Activated CD8-positive, alpha-beta memory T cell treated with anti-CD3 and anti-CD28 coated beads, Interleukin-2, amount 10 ng/mL, durations not matched to agents 7 days and 5 days (primary cell): ENCODE results near the gene TTC3. TPM values are rescaled to one million over a fixed set of nuclear protein-coding genes. Genes with fewer than 3 reads are reported as not detected.

Source experiments
- ATAC-seq: fragments of 150-1000 bp; cut with Tn5 transposase; one replicate; pipeline ENCODE4 v1.10.0; 2021; ENCODE audit warnings: moderate library complexity
- CTCF ChIA-PET: fragments of 350-600 bp; sonication (Branson Sonifier 250); formaldehyde crosslinking; loops from one replicate; lab custom pipeline; 2021; ENCODE audit warnings: antibody characterized with exemption; lab: Charles Lee
- DNase-seq: peaks from one replicate; pipeline ENCODE4 v3.0.0-alpha.2; 2020
- H3K27ac Mint-ChIP-seq: one replicate; pipeline ENCODE4 v1.8.0; 2021; ENCODE audit warnings: mild to moderate bottlenecking, mixed read lengths
- H3K27me3 Mint-ChIP-seq: one replicate; pipeline ENCODE4 v1.8.0; 2021; ENCODE audit warnings: mixed read lengths
- H3K36me3 Mint-ChIP-seq: one replicate; pipeline ENCODE4 v1.8.0; 2021; ENCODE audit warnings: mild to moderate bottlenecking, mixed read lengths
- H3K4me1 Mint-ChIP-seq: one replicate; pipeline ENCODE4 v1.8.0; 2021; ENCODE audit warnings: mixed read lengths
- H3K4me3 Mint-ChIP-seq: one replicate; pipeline ENCODE4 v1.8.0; 2021; ENCODE audit warnings: mild to moderate bottlenecking, moderate library complexity, mixed read lengths
- H3K9me3 Mint-ChIP-seq: one replicate; pipeline ENCODE4 v1.8.0; 2022; ENCODE audit warnings: low read depth, mixed read lengths
- total RNA-seq, 2 experiments: library from RNA; stranded (reverse); gene quantifications; one replicate each; pipeline ENCODE4 v1.2.3, GENCODE V29; 2021

Gene TTC3
- total RNA-seq, 2 experiments from 2014 or later, result 44.0 to 55.0 TPM

GRCh38 chr21:37065561-37066177 is 7.4 kb upstream of the TTC3 start:
- Mint-ChIP-seq H3K4me3 (no peak overlapping the region), H3K36me3 (peaks cover 29% of the 10 kb centered on the region), H3K9me3 (no peaks in the 10 kb centered on the region), H3K4me1 (peaks cover 12% of the 10 kb centered on the region), H3K27ac (no peak overlapping the region), H3K27me3 (no peaks in the 10 kb centered on the region)
- CTCF ChIA-PET, result no interaction called here
- ATAC-seq, result no peak
- DNase-seq, result no peak

GRCh38 chr21:37071561-37072273 is 1.3 kb upstream of the TTC3 start:
- no peak for DNase-seq
- H3K36me3 Mint-ChIP-seq, result peaks cover 23% of the 10 kb centered on the region
- H3K4me1 Mint-ChIP-seq, result peaks cover 37% of the 10 kb centered on the region
- H3K9me3 Mint-ChIP-seq, result no peaks in the 10 kb centered on the region
- no peak for ATAC-seq
- H3K27me3 Mint-ChIP-seq, result no peaks in the 10 kb centered on the region
- H3K4me3 Mint-ChIP-seq, result peak overlapping the region; percentile 73
- H3K27ac Mint-ChIP-seq, result peak overlapping the region; percentile 76
- CTCF ChIA-PET, result interaction anchor here (0.7 to 2.6 kb wide), 4 partner anchors 20 to 95 kb away, joined by 3 to 12 read pairs (median 6); no protein-coding TSS in a partner anchor

- H3K27me3 Mint-ChIP-seq, result no peaks in the 10 kb centered on the region
- no peaks in the 10 kb centered on the region for H3K9me3 Mint-ChIP-seq
- ATAC-seq (peak; percentile 57), DNase-seq (peak; percentile 75)
- peaks cover 37% of the 10 kb centered on the region for H3K4me1 Mint-ChIP-seq
- CTCF ChIA-PET, result interaction anchor here (0.8 to 2.6 kb wide), 3 partner anchors 62 to 95 kb away, joined by 3 to 12 read pairs (median 8); no protein-coding TSS in a partner anchor
- peak overlapping the region; percentile 73 for H3K4me3 Mint-ChIP-seq
- H3K36me3 Mint-ChIP-seq, result peaks cover 22% of the 10 kb centered on the region
- H3K27ac Mint-ChIP-seq, result peak overlapping the region; percentile 76
Observed at GRCh38 chr21:37072274-37072987, 623 bp upstream of the TTC3 start.

GRCh38 chr21:37073417-37074196 is 553 bp downstream of the TTC3 start:
- no peaks in the 10 kb centered on the region for H3K27me3 Mint-ChIP-seq
- H3K4me1 Mint-ChIP-seq, result peaks cover 43% of the 10 kb centered on the region
- peak overlapping the region; percentile 87 for H3K4me3 Mint-ChIP-seq
- peak overlapping the region; percentile 91 for H3K27ac Mint-ChIP-seq
- H3K9me3 Mint-ChIP-seq, result no peaks in the 10 kb centered on the region
- DNase-seq (peak; percentile 76), ATAC-seq (peak; percentile 50)
- H3K36me3 Mint-ChIP-seq, result peaks cover 15% of the 10 kb centered on the region
- CTCF ChIA-PET, result no interaction called here

GRCh38 chr21:37074197-37074510 is 1.1 kb downstream of the TTC3 start:
- CTCF ChIA-PET, result no interaction called here
- Mint-ChIP-seq H3K4me3 (peak overlapping the region; percentile 87), H3K36me3 (peaks cover 10% of the 10 kb centered on the region), H3K27ac (peak overlapping the region; percentile 91), H3K27me3 (no peaks in the 10 kb centered on the region), H3K4me1 (peaks cover 45% of the 10 kb centered on the region), H3K9me3 (no peaks in the 10 kb centered on the region)
- DNase-seq, result no peak
- ATAC-seq, result no peak

GRCh38 chr21:37074546-37074945 is 1.5 kb downstream of the TTC3 start:
- H3K4me3 Mint-ChIP-seq, result peak overlapping the region; percentile 87
- no peaks in the 10 kb centered on the region for H3K27me3 Mint-ChIP-seq
- no peak for DNase-seq
- peaks cover 11% of the 10 kb centered on the region for H3K36me3 Mint-ChIP-seq
- peak overlapping the region; percentile 91 for H3K27ac Mint-ChIP-seq
- CTCF ChIA-PET, result no interaction called here
- no peak for ATAC-seq
- H3K4me1 Mint-ChIP-seq, result peaks cover 46% of the 10 kb centered on the region
- no peaks in the 10 kb centered on the region for H3K9me3 Mint-ChIP-seq

GRCh38 chr21:37075214-37075770 is 2.2 kb downstream of the TTC3 start:
- CTCF ChIA-PET, result no interaction called here
- Mint-ChIP-seq H3K4me3 (peak overlapping the region; percentile 30), H3K36me3 (peaks cover 9% of the 10 kb centered on the region), H3K27ac (no peak overlapping the region), H3K9me3 (no peaks in the 10 kb centered on the region), H3K4me1 (peaks cover 43% of the 10 kb centered on the region), H3K27me3 (no peaks in the 10 kb centered on the region)
- ATAC-seq (no peak), DNase-seq (no peak)

- Mint-ChIP-seq H3K27me3 (no peaks in the 10 kb centered on the region), H3K9me3 (no peaks in the 10 kb centered on the region), H3K36me3 (peaks cover 6% of the 10 kb centered on the region), H3K4me1 (peaks cover 37% of the 10 kb centered on the region), H3K4me3 (no peak overlapping the region), H3K27ac (no peak overlapping the region)
- ATAC-seq (no peak), DNase-seq (no peak)
- CTCF ChIA-PET, result no interaction called here
Observed at GRCh38 chr21:37076087-37076850, 3.2 kb downstream of the TTC3 start.

GRCh38 chr21:37077403-37077802 is 4.3 kb downstream of the TTC3 start:
- CTCF ChIA-PET, result no interaction called here
- DNase-seq (no peak), ATAC-seq (no peak)
- Mint-ChIP-seq H3K27ac (no peak overlapping the region), H3K4me1 (peaks cover 28% of the 10 kb centered on the region), H3K4me3 (no peak overlapping the region), H3K27me3 (no peaks in the 10 kb centered on the region), H3K9me3 (no peaks in the 10 kb centered on the region), H3K36me3 (peaks cover 9% of the 10 kb centered on the region)

GRCh38 chr21:37079211-37079824 is 6.3 kb downstream of the TTC3 start:
- DNase-seq, result no peak
- CTCF ChIA-PET, result interaction anchor here (0.7 to 1.2 kb wide), 3 partner anchors 53 to 149 kb away, joined by 3 to 5 read pairs (median 3); no protein-coding TSS in a partner anchor
- Mint-ChIP-seq H3K4me3 (no peak overlapping the region), H3K9me3 (no peaks in the 10 kb centered on the region), H3K27me3 (no peaks in the 10 kb centered on the region), H3K27ac (no peak overlapping the region), H3K4me1 (peaks cover 27% of the 10 kb centered on the region), H3K36me3 (peaks cover 8% of the 10 kb centered on the region)
- ATAC-seq, result peak; percentile 55

- DNase-seq, result no peak
- Mint-ChIP-seq H3K36me3 (peaks cover 8% of the 10 kb centered on the region), H3K4me1 (peaks cover 16% of the 10 kb centered on the region), H3K9me3 (no peaks in the 10 kb centered on the region), H3K27ac (no peak overlapping the region), H3K4me3 (no peak overlapping the region), H3K27me3 (no peaks in the 10 kb centered on the region)
- CTCF ChIA-PET, result no interaction called here
- no peak for ATAC-seq
Observed at GRCh38 chr21:37082375-37082774, 9.3 kb downstream of the TTC3 start.
